SK-N-SH (cell line): ENCODE measurements around the gene HEXB. TPM values are rescaled to one million over a fixed set of nuclear protein-coding genes. Genes with fewer than 3 reads are reported as not detected.

Source experiments
- CTCF ChIA-PET: fragments of 300-600, 350-600 bp; formaldehyde crosslinking; extraction: SDS; loops from one replicate; lab custom pipeline; 2021; lab: Yijun Ruan, JAX
- POLR2A ChIA-PET: fragments of 350-600 bp; sonication (Branson Sonifier 250); formaldehyde crosslinking; extraction: SDS; loops from one replicate; lab custom pipeline; 2020; ENCODE audit warnings: antibody characterized with exemption, inconsistent platforms; lab: Yijun Ruan, JAX
- DNase-seq: peaks from one replicate; pipeline ENCODE4 v3.0.0; 2012
- H2AFZ ChIP-seq: fragments of 200-600 bp; sonication (generic); 2 replicates; pipeline ENCODE4 v1.8.1; 2016; ENCODE audit warnings: antibody characterized with exemption, mild to moderate bottlenecking, low read depth
- H3F3A ChIP-seq: fragments of 200-600 bp; sonication (generic); replicated peaks from 2 replicates; pipeline ENCODE3; 2016; ENCODE audit warnings: antibody characterized with exemption, mild to moderate bottlenecking; ENCODE audit not compliant: insufficient read depth
- H3K27ac ChIP-seq, 2 experiments: fragments of 200-500 bp in 1 of 2; fragments of 200-600 bp in 1 of 2; sonication (Bioruptor generic) in 1 of 2; sonication (generic), shearing (Covaris generic) in 1 of 2; 2 replicates each; pipeline versions ENCODE4 v1.5.1 to v1.6.1; 2014 to 2016; ENCODE audit warnings: low read depth in 2 of 2, inconsistent platforms in 1 of 2, low read length in 1 of 2, mild to moderate bottlenecking in 1 of 2, mixed read lengths in 1 of 2
- H3K27me3 ChIP-seq: fragments of 200-600 bp; sonication (generic), shearing (Covaris generic); 2 replicates; pipeline ENCODE4 v1.6.1; 2016; ENCODE audit warnings: mixed run types; ENCODE audit not compliant: insufficient read depth
- H3K36me3 ChIP-seq, 2 experiments: fragments of 200-500 bp in 1 of 2; fragments of 200-600 bp in 1 of 2; sonication (Bioruptor generic) in 1 of 2; sonication (generic) in 1 of 2; replicated peaks in 1 of 2; 2 replicates each; pipeline versions ENCODE3 to v1.5.1; 2014 to 2016; ENCODE audit warnings: low read length in 1 of 2, mild to moderate bottlenecking in 1 of 2; ENCODE audit not compliant: insufficient read depth in 2 of 2, control insufficient read depth in 1 of 2
- H3K4me1 ChIP-seq, 2 experiments: fragments of 200-500 bp in 1 of 2; fragments of 200-600 bp in 1 of 2; sonication (Bioruptor generic) in 1 of 2; sonication (generic), shearing (Covaris generic) in 1 of 2; 2 replicates each; pipeline versions ENCODE4 v1.5.1 to v1.6.1; 2014 to 2016; ENCODE audit warnings: low read depth in 1 of 2, low read length in 1 of 2, mixed run types in 1 of 2; ENCODE audit not compliant: insufficient read depth in 2 of 2, control insufficient read depth in 1 of 2
- H3K4me2 ChIP-seq: fragments of 200-600 bp; sonication (generic), shearing (Covaris generic); 2 replicates; pipeline ENCODE4 v1.6.1; 2017; ENCODE audit warnings: mixed run types
- H3K4me3 ChIP-seq, 2 experiments: fragments of 200-500 bp in 1 of 2; fragments of 200-600 bp in 1 of 2; sonication (Bioruptor generic) in 1 of 2; sonication (generic), shearing (Covaris generic) in 1 of 2; 2 replicates each; pipeline versions ENCODE4 v1.5.1 to v1.8.1; 2014 to 2016; ENCODE audit warnings: low read depth in 2 of 2, inconsistent platforms in 1 of 2, low read length in 1 of 2, mild to moderate bottlenecking in 1 of 2, mixed read lengths in 1 of 2, moderate library complexity in 1 of 2
- H3K79me2 ChIP-seq: fragments of 200-600 bp; sonication (generic); 2 replicates; pipeline ENCODE4 v1.8.1; 2017; ENCODE audit warnings: mild to moderate bottlenecking; ENCODE audit not compliant: insufficient read depth
- H3K9ac ChIP-seq: fragments of 200-600 bp; sonication (generic); 2 replicates; pipeline ENCODE4 v1.6.1; 2017; ENCODE audit warnings: mixed run types
- H3K9me2 ChIP-seq: fragments of 200-600 bp; sonication (generic); 2 replicates; pipeline ENCODE4 v1.6.1; 2017; ENCODE audit warnings: mixed run types
- H3K9me3 ChIP-seq: fragments of 200-600 bp; sonication (generic); 2 replicates; pipeline ENCODE4 v1.6.1; 2017; ENCODE audit warnings: mixed run types, mild to moderate bottlenecking, moderate library complexity
- H4K20me1 ChIP-seq: fragments of 200-600 bp; sonication (generic); 2 replicates; pipeline ENCODE4 v1.6.1; 2017; ENCODE audit warnings: mild to moderate bottlenecking, mixed run types; ENCODE audit not compliant: insufficient read depth
- CHD2 ChIP-seq: fragments of 150-350 bp; IDR thresholded peaks from 2 replicates; pipeline ENCODE4 v1.6.1; 2018; ENCODE audit warnings: low read length; ENCODE audit not compliant: partially characterized antibody
- FOSL2 ChIP-seq: IDR thresholded peaks from 2 replicates; pipeline ENCODE4 v1.4.0; 2012; ENCODE audit warnings: low read depth, mild to moderate bottlenecking, moderate library complexity, borderline replicate concordance
- FOXM1 ChIP-seq: IDR thresholded peaks from 2 replicates; pipeline ENCODE4 v1.4.0; 2012; ENCODE audit warnings: low read depth, mild to moderate bottlenecking
- GABPA ChIP-seq: IDR thresholded peaks from 2 replicates; pipeline ENCODE4 v1.4.0; 2012; ENCODE audit warnings: low read depth, mild to moderate bottlenecking
- GATA2 ChIP-seq: sonication (generic); formaldehyde crosslinking; IDR thresholded peaks from 2 replicates; pipeline ENCODE4 v1.5.0; 2020; ENCODE audit warnings: mild to moderate bottlenecking, missing genetic modification reagents
- JUND ChIP-seq: IDR thresholded peaks from 2 replicates; pipeline ENCODE4 v1.4.0; 2012
- MEF2A ChIP-seq: IDR thresholded peaks from 2 replicates; pipeline ENCODE4 v1.4.0; 2012; ENCODE audit warnings: low read depth, borderline replicate concordance
- MXI1 ChIP-seq: IDR thresholded peaks from 2 replicates; pipeline ENCODE4 v1.6.1; 2012; ENCODE audit warnings: mild to moderate bottlenecking, low read depth, low read length, improper control_type of control experiment
- NFIC ChIP-seq: IDR thresholded peaks from 2 replicates; pipeline ENCODE4 v1.4.0; 2012; ENCODE audit warnings: borderline replicate concordance
- NRF1 ChIP-seq: IDR thresholded peaks from 2 replicates; pipeline ENCODE4 v1.6.1; 2012; ENCODE audit warnings: low read depth, mild to moderate bottlenecking, low read length
- POLR2AphosphoS5 ChIP-seq: IDR thresholded peaks from 2 replicates; pipeline ENCODE4 v1.6.1; 2012; ENCODE audit warnings: low read depth, low read length
- RAD21 ChIP-seq: IDR thresholded peaks from 2 replicates; pipeline ENCODE4 v1.6.1; 2012; ENCODE audit warnings: mild to moderate bottlenecking, low read length
- RCOR1 ChIP-seq: fragments of 150-350 bp; IDR thresholded peaks from 2 replicates; pipeline ENCODE4 v1.6.1; 2017; ENCODE audit warnings: antibody characterized with exemption, low read length
- SIN3A ChIP-seq: IDR thresholded peaks from 2 replicates; pipeline ENCODE4 v1.6.1; 2012; ENCODE audit warnings: low read depth, mild to moderate bottlenecking, low read length, moderate library complexity, borderline replicate concordance
- SMC3 ChIP-seq: IDR thresholded peaks from 2 replicates; pipeline ENCODE4 v1.6.1; 2012; ENCODE audit warnings: low read depth, low read length, improper control_type of control experiment
- TAF1 ChIP-seq: IDR thresholded peaks from 2 replicates; pipeline ENCODE4 v1.6.1; 2012; ENCODE audit warnings: low read depth, mild to moderate bottlenecking, low read length, moderate library complexity, borderline replicate concordance
- YY1 ChIP-seq: IDR thresholded peaks from 2 replicates; pipeline ENCODE4 v1.4.0; 2012; ENCODE audit warnings: low read depth, mild to moderate bottlenecking
- WGBS: methylation state at CpG from one replicate; pipeline ENCODE4 v1.1.6; 2017; ENCODE audit warnings: low lambda C conversion rate; 5-methylcytosine and 5-hydroxymethylcytosine counted together
- polyA plus RNA-seq, 3 experiments: library from polyadenylated mRNA; depleted of rRNA; stranded (reverse); fragments of >200 nt; gene quantifications; 2 replicates each; pipeline ENCODE4 v1.2.3, GENCODE V29; 2012
- TF ChIP-seq, protein P1 (sequence below): IDR thresholded peaks from 2 replicates; pipeline ENCODE4 v1.4.0; 2012; ENCODE audit warnings: low read depth, borderline replicate concordance
- TF ChIP-seq, protein P2 (sequence below): IDR thresholded peaks from 2 replicates; pipeline ENCODE4; 2012
- TF ChIP-seq, protein P3 (sequence below): IDR thresholded peaks from 2 replicates; pipeline ENCODE4 v1.6.1; 2012; ENCODE audit warnings: mild to moderate bottlenecking, low read depth, low read length, moderate library complexity
- TF ChIP-seq, protein P4 (sequence below): fragments of 150-350 bp; IDR thresholded peaks from 2 replicates; pipeline ENCODE4 v1.6.1; 2017; ENCODE audit warnings: antibody characterized with exemption, low read length, low read depth, borderline replicate concordance
- TF ChIP-seq, protein P5 (sequence below): IDR thresholded peaks from 2 replicates; pipeline ENCODE4 v1.4.0; 2012; ENCODE audit warnings: low read depth

Gene HEXB
- polyA plus RNA-seq (2012; rRNA removed) = 75.8 and 80.0 TPM in 2 replicates
- 101 and 149 TPM in 2 replicates for polyA plus RNA-seq (2012; cell fraction: cytosol; rRNA removed)
- 50.7 and 56.8 TPM in 2 replicates for polyA plus RNA-seq (2012; cell fraction: nucleus; rRNA removed)

DNA sequence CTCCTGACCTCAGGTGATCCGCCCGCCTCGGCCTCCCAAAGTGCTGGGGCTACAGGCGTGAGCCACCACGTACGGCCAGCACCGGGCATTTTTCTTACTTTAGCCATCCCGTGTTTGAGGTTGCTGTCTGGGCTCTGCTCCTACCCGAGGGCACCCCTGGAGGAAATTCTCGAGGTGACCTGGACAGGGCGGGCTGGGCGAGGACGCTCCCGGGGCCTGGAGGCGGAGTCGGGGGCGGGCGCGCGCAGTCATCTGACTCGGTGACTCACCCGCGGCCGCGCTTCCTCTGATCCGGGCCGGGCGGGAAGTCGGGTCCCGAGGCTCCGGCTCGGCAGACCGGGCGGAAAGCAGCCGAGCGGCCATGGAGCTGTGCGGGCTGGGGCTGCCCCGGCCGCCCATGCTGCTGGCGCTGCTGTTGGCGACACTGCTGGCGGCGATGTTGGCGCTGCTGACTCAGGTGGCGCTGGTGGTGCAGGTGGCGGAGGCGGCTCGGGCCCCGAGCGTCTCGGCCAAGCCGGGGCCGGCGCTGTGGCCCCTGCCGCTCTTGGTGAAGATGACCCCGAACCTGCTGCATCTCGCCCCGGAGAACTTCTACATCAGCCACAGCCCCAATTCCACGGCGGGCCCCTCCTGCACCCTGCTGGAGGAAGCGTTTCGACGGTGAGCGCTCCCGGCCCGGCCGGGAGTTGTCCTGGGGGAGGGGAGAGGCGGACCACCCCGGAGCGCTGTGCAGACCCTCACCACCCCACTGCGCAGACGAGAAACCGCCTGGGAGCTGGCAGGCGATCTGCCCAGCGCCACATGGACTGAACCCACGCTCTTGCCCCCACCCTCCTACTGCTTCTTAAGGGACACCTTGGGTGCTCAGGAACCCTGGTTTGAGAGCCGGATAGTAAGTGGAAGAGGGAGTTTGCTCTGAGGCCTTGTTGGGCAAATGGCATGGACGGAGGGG, at the start of gene HEXB:
Gene HEXB (plus strand): TSS at position 334 of the 952 bp plus-strand sequence. CDS start 28 bp downstream, at position 362.
- 34% methylated on average over 14 of the region's 78 CpGs for WGBS
- POLR2A ChIA-PET = no interaction called here
- CTCF ChIA-PET = interaction anchor here (0.5 to 4.1 kb wide), 6 partner anchors 9 to 81 kb away, joined by 3 to 15 read pairs (median 3); partner anchors contain the start of genes GFM2 and NSA2

More for the DNA sequence above, at the start of gene HEXB:
- H3K4me3 ChIP-seq = peak within 1 kb of the TSS; percentile 76 to 82
- TF ChIP-seq FOXM1 (0 out of 2 replicates have a peak, but pooled peaks have one; percentile 14), GATA2 (CRISPR knock-in tag) (no peak), JUND (peak; percentile 35; the same call in 1 of the 2 replicates), CHD2 (no peak), FOSL2 (peak; percentile 76), NFIC (no peak), NRF1 (no peak), RAD21 (no peak), TAF1 (peak; percentile 73; the same call in 1 of the 2 replicates), GABPA (peak; percentile 44; the same call in 1 of the 2 replicates), MEF2A (no peak), YY1 (peak; percentile 62; the same call in 1 of the 2 replicates), POLR2AphosphoS5 (peak; percentile 76; the same call in 1 of the 2 replicates), SMC3 (no peak), MXI1 (0 out of 2 replicates have a peak, but pooled peaks have one; percentile 7), SIN3A (0 out of 2 replicates have a peak, but pooled peaks have one; percentile 24), RCOR1 (no peak)
- TF ChIP-seq, protein P1, sequence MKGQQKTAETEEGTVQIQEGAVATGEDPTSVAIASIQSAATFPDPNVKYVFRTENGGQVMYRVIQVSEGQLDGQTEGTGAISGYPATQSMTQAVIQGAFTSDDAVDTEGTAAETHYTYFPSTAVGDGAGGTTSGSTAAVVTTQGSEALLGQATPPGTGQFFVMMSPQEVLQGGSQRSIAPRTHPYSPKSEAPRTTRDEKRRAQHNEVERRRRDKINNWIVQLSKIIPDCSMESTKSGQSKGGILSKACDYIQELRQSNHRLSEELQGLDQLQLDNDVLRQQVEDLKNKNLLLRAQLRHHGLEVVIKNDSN = peak; percentile 84
- TF ChIP-seq, protein P2, sequence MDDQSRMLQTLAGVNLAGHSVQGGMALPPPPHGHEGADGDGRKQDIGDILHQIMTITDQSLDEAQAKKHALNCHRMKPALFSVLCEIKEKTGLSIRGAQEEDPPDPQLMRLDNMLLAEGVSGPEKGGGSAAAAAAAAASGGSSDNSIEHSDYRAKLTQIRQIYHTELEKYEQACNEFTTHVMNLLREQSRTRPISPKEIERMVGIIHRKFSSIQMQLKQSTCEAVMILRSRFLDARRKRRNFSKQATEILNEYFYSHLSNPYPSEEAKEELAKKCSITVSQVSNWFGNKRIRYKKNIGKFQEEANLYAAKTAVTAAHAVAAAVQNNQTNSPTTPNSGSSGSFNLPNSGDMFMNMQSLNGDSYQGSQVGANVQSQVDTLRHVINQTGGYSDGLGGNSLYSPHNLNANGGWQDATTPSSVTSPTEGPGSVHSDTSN = 0 out of 2 replicates have a peak, but pooled peaks have one; percentile 5
- TF ChIP-seq, protein P3, sequence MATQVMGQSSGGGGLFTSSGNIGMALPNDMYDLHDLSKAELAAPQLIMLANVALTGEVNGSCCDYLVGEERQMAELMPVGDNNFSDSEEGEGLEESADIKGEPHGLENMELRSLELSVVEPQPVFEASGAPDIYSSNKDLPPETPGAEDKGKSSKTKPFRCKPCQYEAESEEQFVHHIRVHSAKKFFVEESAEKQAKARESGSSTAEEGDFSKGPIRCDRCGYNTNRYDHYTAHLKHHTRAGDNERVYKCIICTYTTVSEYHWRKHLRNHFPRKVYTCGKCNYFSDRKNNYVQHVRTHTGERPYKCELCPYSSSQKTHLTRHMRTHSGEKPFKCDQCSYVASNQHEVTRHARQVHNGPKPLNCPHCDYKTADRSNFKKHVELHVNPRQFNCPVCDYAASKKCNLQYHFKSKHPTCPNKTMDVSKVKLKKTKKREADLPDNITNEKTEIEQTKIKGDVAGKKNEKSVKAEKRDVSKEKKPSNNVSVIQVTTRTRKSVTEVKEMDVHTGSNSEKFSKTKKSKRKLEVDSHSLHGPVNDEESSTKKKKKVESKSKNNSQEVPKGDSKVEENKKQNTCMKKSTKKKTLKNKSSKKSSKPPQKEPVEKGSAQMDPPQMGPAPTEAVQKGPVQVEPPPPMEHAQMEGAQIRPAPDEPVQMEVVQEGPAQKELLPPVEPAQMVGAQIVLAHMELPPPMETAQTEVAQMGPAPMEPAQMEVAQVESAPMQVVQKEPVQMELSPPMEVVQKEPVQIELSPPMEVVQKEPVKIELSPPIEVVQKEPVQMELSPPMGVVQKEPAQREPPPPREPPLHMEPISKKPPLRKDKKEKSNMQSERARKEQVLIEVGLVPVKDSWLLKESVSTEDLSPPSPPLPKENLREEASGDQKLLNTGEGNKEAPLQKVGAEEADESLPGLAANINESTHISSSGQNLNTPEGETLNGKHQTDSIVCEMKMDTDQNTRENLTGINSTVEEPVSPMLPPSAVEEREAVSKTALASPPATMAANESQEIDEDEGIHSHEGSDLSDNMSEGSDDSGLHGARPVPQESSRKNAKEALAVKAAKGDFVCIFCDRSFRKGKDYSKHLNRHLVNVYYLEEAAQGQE = no peak
- TF ChIP-seq, protein P4, sequence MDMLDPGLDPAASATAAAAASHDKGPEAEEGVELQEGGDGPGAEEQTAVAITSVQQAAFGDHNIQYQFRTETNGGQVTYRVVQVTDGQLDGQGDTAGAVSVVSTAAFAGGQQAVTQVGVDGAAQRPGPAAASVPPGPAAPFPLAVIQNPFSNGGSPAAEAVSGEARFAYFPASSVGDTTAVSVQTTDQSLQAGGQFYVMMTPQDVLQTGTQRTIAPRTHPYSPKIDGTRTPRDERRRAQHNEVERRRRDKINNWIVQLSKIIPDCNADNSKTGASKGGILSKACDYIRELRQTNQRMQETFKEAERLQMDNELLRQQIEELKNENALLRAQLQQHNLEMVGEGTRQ = no peak
- TF ChIP-seq, protein P5, sequence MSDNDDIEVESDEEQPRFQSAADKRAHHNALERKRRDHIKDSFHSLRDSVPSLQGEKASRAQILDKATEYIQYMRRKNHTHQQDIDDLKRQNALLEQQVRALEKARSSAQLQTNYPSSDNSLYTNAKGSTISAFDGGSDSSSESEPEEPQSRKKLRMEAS = no peak
- TF ChIP-seq, all 33 proteins: peak for 11
- Histone ChIP-seq H4K20me1 (no peaks in the 10 kb centered on the region), H3K9me2 (no peaks in the 10 kb centered on the region), H3K79me2 (peaks cover 18% of the 10 kb centered on the region), H3K27me3 (no peaks in the 10 kb centered on the region), H3K27ac (peak within 1 kb of the TSS in 1 of 2 experiments; percentile 20; a peak in 1 of 4 replicates), H3K9ac (peak within 1 kb of the TSS; percentile 79), H3K4me2 (peak within 1 kb of the TSS; percentile 92), H3K4me1 (peaks cover 0 to 14% of the 10 kb centered on the region in 2 experiments; a peak in 1 of 4 replicates), H3K36me3 (peaks cover 8 to 11% of the 10 kb centered on the region in 2 experiments), H3K9me3 (no peaks in the 10 kb centered on the region), H3F3A (peaks cover 4% of the 10 kb centered on the region), H2AFZ (peak within 1 kb of the TSS; percentile 87)
- DNase-seq = peak; percentile 95
